Smooth muscle cell of the brain vasculature (primary cell): ENCODE measurements around the gene PRKG1.

Source experiments
- DNase-seq: peaks from one replicate; pipeline ENCODE4 v3.0.0-alpha.2; 2012; ENCODE audit warnings: low read depth, low spot score

PRKG1 gene

GRCh38 chr10:51759896-51760534 is 685.7 kb downstream of the PRKG1 start:
- DNase-seq, result no peak

- DNase-seq, result no peak
Observed at GRCh38 chr10:51760864-51761640, 686.8 kb downstream of the PRKG1 start.

- DNase-seq, result no peak
Observed at GRCh38 chr10:51763746-51764145, 689.5 kb downstream of the PRKG1 start.

GRCh38 chr10:51765284-51765971 is 691.1 kb downstream of the PRKG1 start:
- no peak for DNase-seq

- no peak for DNase-seq
Observed at GRCh38 chr10:51766423-51767102, 692.3 kb downstream of the PRKG1 start.

GRCh38 chr10:51767103-51767763 is 692.9 kb downstream of the PRKG1 start:
- no peak for DNase-seq

- DNase-seq, result no peak
Observed at GRCh38 chr10:51768886-51769465, 694.7 kb downstream of the PRKG1 start.

- DNase-seq, result no peak
Observed at GRCh38 chr10:51770709-51771108, 696.4 kb downstream of the PRKG1 start.

GRCh38 chr10:51772387-51772786 is 698.1 kb downstream of the PRKG1 start:
- DNase-seq, result no peak

GRCh38 chr10:51773681-51774080 is 699.4 kb downstream of the PRKG1 start:
- no peak for DNase-seq

- no peak for DNase-seq
Observed at GRCh38 chr10:51783941-51784340, 709.7 kb downstream of the PRKG1 start.

- DNase-seq, result no peak
Observed at GRCh38 chr10:51786016-51786683, 711.9 kb downstream of the PRKG1 start.

- no peak for DNase-seq
Observed at GRCh38 chr10:51786684-51787035, 712.4 kb downstream of the PRKG1 start.

- DNase-seq, result no peak
Observed at GRCh38 chr10:51788273-51788672, 714.0 kb downstream of the PRKG1 start.

- no peak for DNase-seq
Observed at GRCh38 chr10:51789118-51789517, 714.8 kb downstream of the PRKG1 start.

- DNase-seq, result no peak
Observed at GRCh38 chr10:51789903-51790302, 715.6 kb downstream of the PRKG1 start.

- no peak for DNase-seq
Observed at GRCh38 chr10:51792678-51793077, 718.4 kb downstream of the PRKG1 start.

GRCh38 chr10:51800121-51800520 is 725.8 kb downstream of the PRKG1 start:
- no peak for DNase-seq

GRCh38 chr10:51800725-51801424 is 726.6 kb downstream of the PRKG1 start:
- DNase-seq, result no peak

- no peak for DNase-seq
Observed at GRCh38 chr10:51802030-51802429, 727.7 kb downstream of the PRKG1 start.
